SK-N-SH treated with all-trans-retinoic acid at 6 μM for 48 hours (cell line): ENCODE measurements around the gene TP53AIP1.

Experiments used
- ATAC-seq: fragments of 200-7000 bp; cut with Tn5 transposase; 3 replicates; pipeline ENCODE4 v1.9.1; 2020; ENCODE audit warnings: mild to moderate bottlenecking, moderate library complexity
- ARNTL ChIP-seq: fragments of 450-650 bp; formaldehyde crosslinking; IDR thresholded peaks from 2 replicates; pipeline ENCODE4 v1.5.0; 2020; ENCODE audit warnings: low read depth, mild to moderate bottlenecking, moderate library complexity, borderline replicate concordance
- BACH2 ChIP-seq: fragments of 250-450 bp; sonication (Bioruptor Pico); IDR thresholded peaks from 2 replicates; pipeline ENCODE4 v1.9.0; 2021; ENCODE audit warnings: mild to moderate bottlenecking, borderline replicate concordance
- CREB5 ChIP-seq: fragments of 250-450 bp; sonication (Bioruptor Pico); IDR thresholded peaks from 2 replicates; pipeline ENCODE4 v1.5.1; 2020; ENCODE audit warnings: low read depth, mild to moderate bottlenecking, moderate library complexity
- CSDC2 ChIP-seq: fragments of 250-450 bp; sonication (Bioruptor Pico); IDR thresholded peaks from 2 replicates; pipeline ENCODE4 v1.5.0; 2020; ENCODE audit warnings: mild to moderate bottlenecking, moderate library complexity
- ESRRG ChIP-seq: fragments of 250-450 bp; sonication (Bioruptor Pico); IDR thresholded peaks from 2 replicates; pipeline ENCODE4 v1.6.1; 2021; ENCODE audit warnings: mild to moderate bottlenecking
- GLIS3 ChIP-seq: fragments of 250-450 bp; sonication (Bioruptor Pico); IDR thresholded peaks from 2 replicates; pipeline ENCODE4 v1.5.0; 2020; ENCODE audit warnings: mild to moderate bottlenecking, moderate library complexity
- ISL1 ChIP-seq: fragments of 250-450 bp; sonication (Bioruptor Pico); IDR thresholded peaks from 2 replicates; pipeline ENCODE4 v2.1.2; 2022; ENCODE audit warnings: mild to moderate bottlenecking, moderate library complexity
- OSR1 ChIP-seq: fragments of 250-450 bp; sonication (Bioruptor Pico); IDR thresholded peaks from 2 replicates; pipeline ENCODE4 v1.8.0; 2022; ENCODE audit warnings: moderate library complexity, mild to moderate bottlenecking, inconsistent platforms
- PATZ1 ChIP-seq: fragments of 250-450 bp; sonication (Bioruptor Pico); IDR thresholded peaks from 2 replicates; pipeline ENCODE4 v1.8.0; 2020; ENCODE audit warnings: mild to moderate bottlenecking, moderate library complexity, borderline replicate concordance
- POU6F1 ChIP-seq: fragments of 250-450 bp; sonication (Bioruptor Pico); IDR thresholded peaks from 2 replicates; pipeline ENCODE4 v1.8.0; 2021; ENCODE audit warnings: low read depth, mild to moderate bottlenecking, moderate library complexity, borderline replicate concordance
- RARB ChIP-seq: fragments of 250-450 bp; sonication (Bioruptor Pico); IDR thresholded peaks from 2 replicates; pipeline ENCODE4 v1.8.0; 2021; ENCODE audit warnings: mild to moderate bottlenecking, moderate library complexity
- SNAI2 ChIP-seq: fragments of 250-450 bp; sonication (Bioruptor Pico); IDR thresholded peaks from 2 replicates; pipeline ENCODE4 v1.5.0; 2020; ENCODE audit warnings: mild to moderate bottlenecking, moderate library complexity
- TCF4 ChIP-seq: fragments of 250-450 bp; sonication (Bioruptor Pico); IDR thresholded peaks from 2 replicates; pipeline ENCODE4 v1.8.0; 2021; ENCODE audit warnings: mild to moderate bottlenecking, moderate library complexity, borderline replicate concordance
- TOX ChIP-seq: fragments of 250-450 bp; sonication (Bioruptor Pico); IDR thresholded peaks from 2 replicates; pipeline ENCODE4 v1.8.0; 2021; ENCODE audit warnings: mild to moderate bottlenecking, moderate library complexity, borderline replicate concordance
- TSHZ2 ChIP-seq: fragments of 250-450 bp; sonication (Bioruptor Pico); IDR thresholded peaks from 2 replicates; pipeline ENCODE4 v1.5.0; 2020; ENCODE audit warnings: mild to moderate bottlenecking, moderate library complexity
- ZC3H10 ChIP-seq: fragments of 250-450 bp; sonication (Bioruptor Pico); IDR thresholded peaks from 2 replicates; pipeline ENCODE4 v1.5.1; 2021; ENCODE audit warnings: mild to moderate bottlenecking, moderate library complexity
- ZFP3 ChIP-seq: fragments of 250-450 bp; sonication (Bioruptor Pico); IDR thresholded peaks from 2 replicates; pipeline ENCODE4 v1.5.0; 2020; ENCODE audit warnings: mild to moderate bottlenecking, moderate library complexity
- ZFP30 ChIP-seq: fragments of 450-650 bp; formaldehyde crosslinking; IDR thresholded peaks from 2 replicates; pipeline ENCODE4 v1.5.0; 2022; ENCODE audit warnings: mild to moderate bottlenecking, moderate library complexity
- ZNF565 ChIP-seq: fragments of 450-650 bp; formaldehyde crosslinking; conservative IDR thresholded peaks from 2 replicates; pipeline ENCODE4 v1.5.0; 2020; ENCODE audit warnings: low read depth, mild to moderate bottlenecking, moderate library complexity
- ZNF70 ChIP-seq: fragments of 450-650 bp; formaldehyde crosslinking; IDR thresholded peaks from 2 replicates; pipeline ENCODE4 v1.5.0; 2020; ENCODE audit warnings: mild to moderate bottlenecking, moderate library complexity
- ZNF8 ChIP-seq: fragments of 450-650 bp; formaldehyde crosslinking; IDR thresholded peaks from 2 replicates; pipeline ENCODE4 v1.5.0; 2020; ENCODE audit warnings: mild to moderate bottlenecking, moderate library complexity
- TF ChIP-seq, protein P1 (sequence below): fragments of 250-450 bp; sonication (Bioruptor Pico); IDR thresholded peaks from 2 replicates; pipeline ENCODE4 v1.5.1; 2021; ENCODE audit warnings: mild to moderate bottlenecking, moderate library complexity

The TP53AIP1 gene

GRCh38 chr11:128938156-128938885, 4.3 kb downstream of the TP53AIP1 start:
- TF ChIP-seq ZNF70 (CRISPR knock-in tag) (no peak), TOX (CRISPR knock-in tag) (no peak), CSDC2 (CRISPR knock-in tag) (no peak), POU6F1 (CRISPR knock-in tag) (no peak), ZNF565 (CRISPR knock-in tag) (no peak), OSR1 (no peak), TSHZ2 (CRISPR knock-in tag) (no peak), PATZ1 (no peak), ZC3H10 (CRISPR knock-in tag) (no peak), TCF4 (CRISPR knock-in tag) (no peak), ARNTL (CRISPR knock-in tag) (no peak), RARB (CRISPR knock-in tag) (no peak), ISL1 (CRISPR knock-in tag) (no peak), CREB5 (CRISPR knock-in tag) (no peak), BACH2 (CRISPR knock-in tag) (no peak), ESRRG (CRISPR knock-in tag) (no peak), ZNF8 (no peak), ZFP3 (no peak)
- TF ChIP-seq, protein P1, sequence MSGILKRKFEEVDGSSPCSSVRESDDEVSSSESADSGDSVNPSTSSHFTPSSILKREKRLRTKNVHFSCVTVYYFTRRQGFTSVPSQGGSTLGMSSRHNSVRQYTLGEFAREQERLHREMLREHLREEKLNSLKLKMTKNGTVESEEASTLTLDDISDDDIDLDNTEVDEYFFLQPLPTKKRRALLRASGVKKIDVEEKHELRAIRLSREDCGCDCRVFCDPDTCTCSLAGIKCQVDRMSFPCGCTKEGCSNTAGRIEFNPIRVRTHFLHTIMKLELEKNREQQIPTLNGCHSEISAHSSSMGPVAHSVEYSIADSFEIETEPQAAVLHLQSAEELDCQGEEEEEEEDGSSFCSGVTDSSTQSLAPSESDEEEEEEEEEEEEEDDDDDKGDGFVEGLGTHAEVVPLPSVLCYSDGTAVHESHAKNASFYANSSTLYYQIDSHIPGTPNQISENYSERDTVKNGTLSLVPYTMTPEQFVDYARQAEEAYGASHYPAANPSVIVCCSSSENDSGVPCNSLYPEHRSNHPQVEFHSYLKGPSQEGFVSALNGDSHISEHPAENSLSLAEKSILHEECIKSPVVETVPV = no peak
- TF ChIP-seq, all 23 proteins: peak for 0
- ATAC-seq = no peak

GRCh38 chr11:128937480-128937879, 5.2 kb downstream of the TP53AIP1 start:
- no peak for TF ChIP-seq ZFP30 (CRISPR knock-in tag)
- TF ChIP-seq POU6F1 (CRISPR knock-in tag) = no peak
- TF ChIP-seq TCF4 (CRISPR knock-in tag) = no peak
- TF ChIP-seq ESRRG (CRISPR knock-in tag) = no peak
- no peak for TF ChIP-seq TSHZ2 (CRISPR knock-in tag)
- no peak for TF ChIP-seq SNAI2 (CRISPR knock-in tag)
- no peak for TF ChIP-seq OSR1
- TF ChIP-seq, protein P1 = no peak
- no peak for TF ChIP-seq CSDC2 (CRISPR knock-in tag)
- no peak for TF ChIP-seq ARNTL (CRISPR knock-in tag)
- no peak for TF ChIP-seq TOX (CRISPR knock-in tag)
- TF ChIP-seq ZNF8 = no peak
- no peak for TF ChIP-seq GLIS3 (CRISPR knock-in tag)
- ATAC-seq = no peak
